Activated naive CD4-positive, alpha-beta T cell treated with anti-CD3 and anti-CD28 coated beads, Interleukin-2, amount 50 U/mL, for 24 hours (primary cell): Measurements from ENCODE around the gene BMPR1B.

Experiments
- H3K27ac Mint-ChIP-seq: one replicate; pipeline ENCODE4 v1.8.0; 2021; ENCODE audit warnings: mild to moderate bottlenecking, mixed read lengths
- H3K27me3 Mint-ChIP-seq: one replicate; pipeline ENCODE4 v1.8.0; 2021; ENCODE audit warnings: mixed read lengths
- H3K36me3 Mint-ChIP-seq: one replicate; pipeline ENCODE4 v1.8.0; 2021; ENCODE audit warnings: mixed read lengths
- H3K4me1 Mint-ChIP-seq: one replicate; pipeline ENCODE4 v1.8.0; 2021; ENCODE audit warnings: mixed read lengths
- H3K4me3 Mint-ChIP-seq: one replicate; pipeline ENCODE4 v1.8.0; 2021; ENCODE audit warnings: mild to moderate bottlenecking, mixed read lengths
- H3K9me3 Mint-ChIP-seq: one replicate; pipeline ENCODE4 v1.8.0; 2021; ENCODE audit warnings: mixed read lengths

Gene BMPR1B

GRCh38 chr4:94757192-94758140 is at the start of gene BMPR1B:
BMPR1B (plus strand) TSS chr4:94757955; CDS start chr4:95104425, 346,470 bp downstream.
- Mint-ChIP-seq H3K27me3 (peaks cover 56% of the 10 kb centered on the region), H3K27ac (no peak within 1 kb of the TSS), H3K36me3 (no peaks in the 10 kb centered on the region), H3K4me3 (peak within 1 kb of the TSS; percentile 69), H3K4me1 (peaks cover 10% of the 10 kb centered on the region), H3K9me3 (no peaks in the 10 kb centered on the region)

GRCh38 chr4:94711635-94712034 is 46.1 kb upstream of the BMPR1B start:
- H3K27me3 Mint-ChIP-seq: peaks cover 3% of the 10 kb centered on the region
- no peaks in the 10 kb centered on the region for H3K4me1 Mint-ChIP-seq
- no peak overlapping the region for H3K4me3 Mint-ChIP-seq
- H3K27ac Mint-ChIP-seq: no peak overlapping the region
- no peaks in the 10 kb centered on the region for H3K9me3 Mint-ChIP-seq
- no peaks in the 10 kb centered on the region for H3K36me3 Mint-ChIP-seq

DNA sequence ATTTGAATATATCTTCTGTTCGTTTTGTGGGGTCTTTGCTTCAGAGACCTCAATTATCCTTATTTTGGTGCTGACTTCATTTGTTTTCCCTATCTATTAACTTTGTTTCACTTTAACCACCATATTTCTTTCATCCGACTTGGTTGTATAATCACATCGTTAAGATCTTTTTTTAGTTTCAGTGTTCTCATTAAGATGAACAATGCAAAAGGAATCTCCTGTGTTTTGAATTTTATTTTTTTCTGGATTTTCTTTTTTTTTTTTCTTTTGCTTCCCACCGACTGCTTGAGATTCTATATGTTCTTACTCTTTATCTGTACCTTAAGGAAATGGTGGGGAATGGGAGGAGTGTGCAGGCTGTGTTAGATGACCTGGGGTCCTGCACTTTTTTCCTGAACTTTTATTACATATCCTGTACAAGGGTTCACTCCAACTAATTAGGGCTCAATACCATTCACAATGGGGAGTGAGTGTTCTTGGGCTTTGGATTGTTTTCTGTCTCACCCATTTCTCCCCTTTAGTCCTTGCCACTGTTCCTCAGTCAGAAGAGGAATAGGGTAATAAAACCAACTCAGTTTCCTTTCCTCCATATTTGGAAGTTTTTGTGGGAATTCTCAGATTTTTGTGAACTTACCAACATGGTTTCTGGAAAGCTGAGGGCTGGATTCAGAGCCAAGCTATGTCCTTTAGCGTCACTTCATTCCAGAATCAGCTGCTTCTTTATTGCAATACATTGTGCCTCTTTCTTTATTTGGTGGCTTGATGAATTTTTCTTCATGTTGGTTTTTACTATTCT is 43.2 kb upstream of the BMPR1B start:
- Mint-ChIP-seq H3K27me3 (peaks cover 2% of the 10 kb centered on the region), H3K9me3 (no peaks in the 10 kb centered on the region), H3K4me3 (no peak overlapping the region), H3K36me3 (no peaks in the 10 kb centered on the region), H3K4me1 (no peaks in the 10 kb centered on the region), H3K27ac (no peak overlapping the region)

- peaks cover 2% of the 10 kb centered on the region for H3K27me3 Mint-ChIP-seq
- H3K9me3 Mint-ChIP-seq: no peaks in the 10 kb centered on the region
- no peaks in the 10 kb centered on the region for H3K4me1 Mint-ChIP-seq
- H3K36me3 Mint-ChIP-seq: no peaks in the 10 kb centered on the region
- H3K27ac Mint-ChIP-seq: no peak overlapping the region
- no peak overlapping the region for H3K4me3 Mint-ChIP-seq
Observed at GRCh38 chr4:94715726-94716125, 42.0 kb upstream of the BMPR1B start.

GRCh38 chr4:94721310-94721709 is 36.4 kb upstream of the BMPR1B start:
- Mint-ChIP-seq H3K36me3 (no peaks in the 10 kb centered on the region), H3K4me1 (no peaks in the 10 kb centered on the region), H3K27ac (no peak overlapping the region), H3K27me3 (no peaks in the 10 kb centered on the region), H3K9me3 (no peaks in the 10 kb centered on the region), H3K4me3 (no peak overlapping the region)

- Mint-ChIP-seq H3K4me3 (no peak overlapping the region), H3K36me3 (no peaks in the 10 kb centered on the region), H3K27ac (no peak overlapping the region), H3K4me1 (no peaks in the 10 kb centered on the region), H3K9me3 (no peaks in the 10 kb centered on the region), H3K27me3 (no peaks in the 10 kb centered on the region)
Observed at GRCh38 chr4:94722270-94722669, 35.5 kb upstream of the BMPR1B start.

GRCh38 chr4:94722748-94723147 is 35.0 kb upstream of the BMPR1B start:
- no peak overlapping the region for H3K27ac Mint-ChIP-seq
- H3K9me3 Mint-ChIP-seq: no peaks in the 10 kb centered on the region
- no peaks in the 10 kb centered on the region for H3K36me3 Mint-ChIP-seq
- H3K4me1 Mint-ChIP-seq: no peaks in the 10 kb centered on the region
- H3K27me3 Mint-ChIP-seq: no peaks in the 10 kb centered on the region
- H3K4me3 Mint-ChIP-seq: no peak overlapping the region

GRCh38 chr4:94724016-94724790 is 33.6 kb upstream of the BMPR1B start:
- Mint-ChIP-seq H3K36me3 (no peaks in the 10 kb centered on the region), H3K27me3 (peaks cover 2% of the 10 kb centered on the region), H3K27ac (no peak overlapping the region)

GRCh38 chr4:94726524-94727123 is 31.1 kb upstream of the BMPR1B start:
- Mint-ChIP-seq H3K4me3 (no peak overlapping the region), H3K9me3 (no peaks in the 10 kb centered on the region), H3K36me3 (no peaks in the 10 kb centered on the region), H3K27ac (no peak overlapping the region), H3K4me1 (no peaks in the 10 kb centered on the region), H3K27me3 (peaks cover 2% of the 10 kb centered on the region)

More at GRCh38 chr4:94724016-94724790, 33.6 kb upstream of the BMPR1B start:
- Mint-ChIP-seq H3K4me3 (no peak overlapping the region), H3K9me3 (no peaks in the 10 kb centered on the region), H3K4me1 (no peaks in the 10 kb centered on the region)

- H3K27ac Mint-ChIP-seq: no peak overlapping the region
- no peaks in the 10 kb centered on the region for H3K36me3 Mint-ChIP-seq
- H3K4me1 Mint-ChIP-seq: no peaks in the 10 kb centered on the region
- peaks cover 2% of the 10 kb centered on the region for H3K27me3 Mint-ChIP-seq
- no peaks in the 10 kb centered on the region for H3K9me3 Mint-ChIP-seq
- no peak overlapping the region for H3K4me3 Mint-ChIP-seq
Observed at GRCh38 chr4:94728056-94728766, 29.5 kb upstream of the BMPR1B start.

GRCh38 chr4:94732358-94732698 is 25.4 kb upstream of the BMPR1B start:
- Mint-ChIP-seq H3K36me3 (no peaks in the 10 kb centered on the region), H3K4me3 (no peak overlapping the region), H3K9me3 (no peaks in the 10 kb centered on the region), H3K27ac (no peak overlapping the region), H3K27me3 (peaks cover 2% of the 10 kb centered on the region), H3K4me1 (no peaks in the 10 kb centered on the region)

DNA sequence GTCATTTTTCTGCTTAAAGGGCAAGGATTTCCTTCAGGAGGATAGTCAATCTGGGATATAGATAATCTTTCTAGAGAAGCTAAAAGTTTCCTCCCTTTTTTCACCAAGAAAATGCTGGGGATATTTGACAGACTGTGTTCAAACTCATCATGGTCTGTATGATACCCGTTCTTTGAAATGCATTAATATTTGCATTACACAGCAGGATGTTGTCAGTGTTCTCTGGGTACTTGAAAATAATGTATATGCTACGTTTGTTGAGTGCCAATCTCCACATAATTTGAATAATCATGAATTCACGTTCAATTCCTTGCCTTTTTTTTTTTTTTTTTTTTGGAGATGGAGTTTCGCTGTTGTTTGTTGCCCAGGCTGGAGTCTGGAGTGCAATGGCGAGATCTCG is 18.0 kb upstream of the BMPR1B start:
- H3K27me3 Mint-ChIP-seq: peaks cover 4% of the 10 kb centered on the region
- no peak overlapping the region for H3K27ac Mint-ChIP-seq
- H3K36me3 Mint-ChIP-seq: no peaks in the 10 kb centered on the region
- H3K4me3 Mint-ChIP-seq: no peak overlapping the region
- no peaks in the 10 kb centered on the region for H3K4me1 Mint-ChIP-seq
- H3K9me3 Mint-ChIP-seq: no peaks in the 10 kb centered on the region

DNA sequence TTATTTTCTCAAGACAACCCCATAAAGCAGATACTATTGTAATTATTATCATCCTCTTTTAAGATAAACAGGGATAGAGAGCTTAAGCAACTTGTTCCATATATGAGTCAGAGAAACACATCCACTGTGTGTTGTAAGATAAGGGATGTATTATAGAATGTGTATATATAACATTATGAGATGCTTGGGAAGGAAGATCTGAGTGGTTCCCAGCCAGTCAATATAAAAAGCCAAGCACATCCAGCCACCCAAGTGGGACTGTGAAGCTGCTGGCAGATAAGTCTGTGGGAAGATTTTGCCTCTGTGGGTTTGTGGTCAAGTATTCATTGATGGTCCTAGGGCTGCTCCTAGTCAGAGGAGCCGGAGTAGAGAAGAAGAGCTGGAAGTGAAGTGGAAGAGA is 16.5 kb upstream of the BMPR1B start:
- Mint-ChIP-seq H3K4me1 (no peaks in the 10 kb centered on the region), H3K27me3 (peaks cover 6% of the 10 kb centered on the region), H3K27ac (no peak overlapping the region), H3K9me3 (no peaks in the 10 kb centered on the region), H3K4me3 (no peak overlapping the region), H3K36me3 (no peaks in the 10 kb centered on the region)

DNA sequence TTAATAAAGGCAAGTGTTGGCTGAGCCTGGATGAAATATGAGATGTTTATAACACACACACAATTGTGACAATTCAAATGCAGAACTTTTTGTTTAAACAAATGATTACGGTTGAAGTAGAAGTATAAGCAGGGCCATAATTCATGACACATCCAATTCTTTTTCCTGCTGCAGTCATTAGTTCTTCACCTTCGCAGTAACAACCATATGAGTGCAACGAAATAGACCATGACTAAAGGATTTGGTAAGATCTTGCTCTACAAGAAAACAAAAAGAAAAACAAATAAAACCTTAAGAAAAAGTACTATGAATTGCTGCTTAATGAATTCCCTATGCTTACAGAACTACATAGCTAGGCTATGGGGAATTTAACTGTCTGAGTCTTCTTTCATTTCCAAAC is 13.9 kb upstream of the BMPR1B start:
- Mint-ChIP-seq H3K9me3 (no peaks in the 10 kb centered on the region), H3K4me3 (no peak overlapping the region), H3K4me1 (no peaks in the 10 kb centered on the region), H3K27ac (no peak overlapping the region), H3K36me3 (no peaks in the 10 kb centered on the region), H3K27me3 (peaks cover 7% of the 10 kb centered on the region)

DNA sequence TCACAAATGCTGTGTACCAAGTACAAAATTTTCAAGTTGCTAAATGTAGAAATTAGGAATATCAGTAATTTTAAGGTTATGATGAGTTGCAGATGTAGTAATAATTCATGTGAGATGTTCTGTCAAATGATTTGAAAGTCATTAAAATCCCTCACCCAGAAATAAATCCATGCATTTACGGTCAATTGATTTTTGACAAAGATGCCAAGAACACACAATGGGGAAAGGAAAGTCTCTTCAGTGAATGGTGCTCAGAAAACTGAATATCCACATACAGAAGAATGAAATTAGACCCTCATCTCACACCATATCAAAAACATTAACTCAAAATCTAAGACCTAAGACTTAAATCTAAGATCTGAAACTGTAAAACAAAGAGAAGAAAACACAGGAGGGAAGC is 12.9 kb upstream of the BMPR1B start:
- Mint-ChIP-seq H3K36me3 (no peaks in the 10 kb centered on the region), H3K4me1 (no peaks in the 10 kb centered on the region), H3K9me3 (no peaks in the 10 kb centered on the region), H3K27ac (no peak overlapping the region), H3K4me3 (no peak overlapping the region), H3K27me3 (peaks cover 7% of the 10 kb centered on the region)
